ENCODE measurements around the gene KIFC1. TPM values are rescaled to one million over a fixed set of nuclear protein-coding genes. Genes with fewer than 3 reads are reported as not detected.
"Not testable (repeated sequence)": the region's sequence is repeated elsewhere in the genome, so short reads cannot be mapped to it uniquely, and the experiment has no call there.

Gene KIFC1
- total and polyA plus RNA-seq, 12 donors = 0.09 to 6.1 (median 0.35) TPM; not detected in 2

DNA sequence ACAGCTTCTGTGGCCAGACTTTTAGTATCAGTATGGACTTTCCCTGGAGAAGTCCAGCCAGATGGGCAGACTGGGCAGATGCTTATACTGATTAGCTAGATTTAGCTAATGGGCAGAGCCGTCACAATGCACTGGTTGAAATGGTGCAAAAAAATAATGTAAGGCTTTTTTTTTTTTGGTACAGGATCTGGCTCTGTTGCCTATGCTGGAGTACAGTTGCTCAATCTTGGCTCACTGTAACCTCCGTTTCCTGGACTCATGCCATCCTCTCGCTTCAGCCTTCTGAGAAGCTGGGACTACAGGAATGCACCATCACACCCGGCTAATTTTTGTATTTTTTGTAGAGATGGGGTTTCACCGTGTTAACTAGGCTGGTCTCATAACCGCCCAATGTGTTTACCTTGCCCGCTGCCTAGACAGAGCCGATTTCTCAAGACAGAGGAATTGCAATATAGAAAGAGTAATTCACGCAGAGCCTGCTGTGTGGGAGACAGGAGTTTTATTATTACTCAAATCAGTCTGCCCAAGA is 16.4 kb upstream of the KIFC1 start:
- TF ChIP-seq, protein P1, sequence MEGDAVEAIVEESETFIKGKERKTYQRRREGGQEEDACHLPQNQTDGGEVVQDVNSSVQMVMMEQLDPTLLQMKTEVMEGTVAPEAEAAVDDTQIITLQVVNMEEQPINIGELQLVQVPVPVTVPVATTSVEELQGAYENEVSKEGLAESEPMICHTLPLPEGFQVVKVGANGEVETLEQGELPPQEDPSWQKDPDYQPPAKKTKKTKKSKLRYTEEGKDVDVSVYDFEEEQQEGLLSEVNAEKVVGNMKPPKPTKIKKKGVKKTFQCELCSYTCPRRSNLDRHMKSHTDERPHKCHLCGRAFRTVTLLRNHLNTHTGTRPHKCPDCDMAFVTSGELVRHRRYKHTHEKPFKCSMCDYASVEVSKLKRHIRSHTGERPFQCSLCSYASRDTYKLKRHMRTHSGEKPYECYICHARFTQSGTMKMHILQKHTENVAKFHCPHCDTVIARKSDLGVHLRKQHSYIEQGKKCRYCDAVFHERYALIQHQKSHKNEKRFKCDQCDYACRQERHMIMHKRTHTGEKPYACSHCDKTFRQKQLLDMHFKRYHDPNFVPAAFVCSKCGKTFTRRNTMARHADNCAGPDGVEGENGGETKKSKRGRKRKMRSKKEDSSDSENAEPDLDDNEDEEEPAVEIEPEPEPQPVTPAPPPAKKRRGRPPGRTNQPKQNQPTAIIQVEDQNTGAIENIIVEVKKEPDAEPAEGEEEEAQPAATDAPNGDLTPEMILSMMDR (IDR thresholded peaks at IDR 0.05) = no peak
- peak overlapping the region in 8 of 10 donors; percentile 6 to 83 (median 28) for H3K27ac ChIP-seq
- no peaks in the 10 kb centered on the region for H3K9me3 ChIP-seq
- H3K36me3 ChIP-seq = no peaks in the 10 kb centered on the region
- ATAC-seq (peak; percentile 67 to 95 (median 90)), DNase-seq (peak; percentile 27 to 78)
- H3K27me3 ChIP-seq = no peaks in the 10 kb centered on the region
- intact Hi-C loops (cut with DNase I) = no loop called here
- WGBS, 2 donors = 32 to 34% methylated on average over 9 of the region's 9 CpGs
- H3K4me1 ChIP-seq = peaks cover 0 to 49% (median 13%) of the 10 kb centered on the region in 9 donors
- no peak overlapping the region for H3K4me3 ChIP-seq

DNA sequence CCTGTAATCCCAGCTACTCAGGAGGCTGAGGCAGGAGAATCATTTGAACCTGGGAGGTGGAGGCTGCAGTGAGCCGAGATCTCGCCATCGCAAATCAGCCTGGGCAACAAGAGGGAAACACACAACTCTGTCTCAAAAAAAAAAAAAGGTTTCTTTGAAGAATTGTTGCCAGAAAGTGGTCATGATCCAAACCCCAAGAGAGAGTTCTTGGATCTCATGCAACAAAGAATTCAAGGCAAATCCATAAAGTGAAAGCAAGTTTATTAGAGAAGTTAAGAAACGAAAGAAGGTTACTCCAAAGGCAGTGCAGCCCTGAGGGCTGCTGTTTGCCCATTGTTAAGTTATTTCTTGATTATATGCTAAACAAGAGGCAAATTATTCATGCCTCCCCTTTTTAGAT is 14.5 kb upstream of the KIFC1 start:
- intact Hi-C loops (cut with DNase I) = no loop called here
- ATAC-seq = no peak
- TF ChIP-seq, protein P1 (IDR thresholded peaks at IDR 0.05) = no peak
- Histone ChIP-seq H3K4me1 (peaks cover 0 to 49% (median 13%) of the 10 kb centered on the region in 9 donors), H3K36me3 (no peaks in the 10 kb centered on the region), H3K9me3 (no peaks in the 10 kb centered on the region), H3K4me3 (no peak overlapping the region), H3K27me3 (no peaks in the 10 kb centered on the region), H3K27ac (peak overlapping the region in 1 of 10 donors; percentile 34)
- no peak for DNase-seq
- 61 to 82% methylated on average over 4 of the region's 4 CpGs for WGBS, 2 donors

DNA sequence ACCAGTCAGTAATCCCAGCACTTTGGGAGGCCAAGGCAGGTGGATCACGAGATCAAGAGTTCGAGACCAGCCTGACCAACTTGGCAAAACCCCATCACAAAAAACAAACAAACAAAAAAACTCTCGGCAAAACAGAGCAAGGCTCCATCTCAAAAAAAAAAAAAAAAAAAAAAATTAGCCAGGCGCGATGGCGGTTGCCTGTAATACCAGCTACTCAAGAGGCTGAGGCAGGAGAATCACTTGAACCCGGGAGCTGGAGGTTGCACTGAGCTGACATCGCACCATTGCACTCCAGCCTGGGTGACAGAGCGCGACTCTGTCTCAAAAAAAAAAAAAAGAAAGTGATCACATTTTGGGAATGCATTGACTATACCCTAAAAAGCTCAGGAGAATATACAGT is 12.4 kb upstream of the KIFC1 start:
- H3K36me3 ChIP-seq; H3K4me3 ChIP-seq; ATAC-seq; H3K27ac ChIP-seq; intact Hi-C loops (cut with DNase I); DNase-seq; H3K9me3 ChIP-seq; H3K27me3 ChIP-seq: not testable (repeated sequence)
- peaks cover 0 to 35% (median 13%) of the 10 kb centered on the region in 9 donors for H3K4me1 ChIP-seq
- WGBS, 2 donors = 94 to 97% methylated on average over 10 of the region's 10 CpGs

DNA sequence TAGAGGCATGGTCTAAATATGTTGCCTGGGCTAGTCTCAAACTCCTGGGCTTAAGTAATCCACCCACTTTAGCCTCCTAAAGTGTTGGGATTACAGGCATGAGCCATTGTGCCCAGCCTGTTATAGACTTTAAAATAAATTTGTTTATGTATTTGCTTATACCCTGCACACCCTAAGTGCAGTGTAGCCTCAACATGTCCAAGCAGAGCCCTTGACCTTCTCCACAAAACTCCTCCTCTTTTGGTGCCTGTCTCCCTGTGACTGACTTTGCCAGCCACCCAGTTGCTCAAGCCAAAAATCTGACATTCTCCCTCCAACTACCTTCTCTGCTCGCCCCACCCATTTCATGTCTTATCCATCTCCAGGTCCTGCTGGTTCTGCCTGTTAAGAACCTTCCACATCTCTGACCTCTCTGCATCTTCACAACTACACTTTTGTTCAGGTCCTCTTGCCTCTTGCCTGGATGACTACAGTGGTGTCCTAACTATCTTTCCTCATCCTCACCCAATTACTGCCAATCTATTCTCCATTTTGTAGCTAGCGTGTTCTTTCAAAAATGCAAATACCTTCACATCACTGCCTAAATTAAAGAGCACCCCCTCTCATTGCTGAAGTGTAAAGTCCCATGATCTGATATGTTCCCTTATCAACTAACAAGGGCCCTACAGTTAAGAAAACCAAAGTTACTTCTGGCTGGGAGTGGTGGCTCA is 11.2 kb upstream of the KIFC1 start:
- 92 to 93% methylated on average over 2 of the region's 2 CpGs for WGBS, 2 donors
- intact Hi-C loops (cut with DNase I) = no loop called here

More for the DNA sequence above, 11.2 kb upstream of the KIFC1 start:
- DNase-seq (no peak), ATAC-seq (no peak)
- no peaks in the 10 kb centered on the region for H3K27me3 ChIP-seq
- H3K27ac ChIP-seq = no peak overlapping the region
- TF ChIP-seq, protein P1 (IDR thresholded peaks at IDR 0.05) = no peak
- no peaks in the 10 kb centered on the region for H3K9me3 ChIP-seq
- H3K4me3 ChIP-seq = no peak overlapping the region
- peaks cover 0 to 22% (median 4%) of the 10 kb centered on the region in 9 donors for H3K4me1 ChIP-seq
- H3K36me3 ChIP-seq = no peaks in the 10 kb centered on the region
